HEK293 (cell line): ENCODE results near the gene TPCN2.

Experiments
- CTCF ChIA-PET: fragments of 350-600 bp; formaldehyde crosslinking; extraction: SDS; loops from one replicate; lab custom pipeline; 2021; ENCODE audit warnings: antibody characterized with exemption; lab: Yijun Ruan, JAX
- POLR2A ChIA-PET: fragments of 300-600 bp; formaldehyde crosslinking; extraction: SDS; loops from one replicate; lab custom pipeline; 2020; ENCODE audit warnings: antibody characterized with exemption, inconsistent platforms; lab: Yijun Ruan, JAX
- H3K27ac ChIP-seq: fragments of 200-500 bp; sonication (Bioruptor generic); 2 replicates; pipeline ENCODE4 v1.5.1; 2014; ENCODE audit warnings: low read depth, low read length, control low read depth, inconsistent platforms; ENCODE audit errors: extremely low read depth
- H3K36me3 ChIP-seq, 2 experiments: fragments of 200-500 bp in 1 of 2; sonication (Bioruptor generic) in 1 of 2; 1 replicate in 1 of 2; 2 replicates in 1 of 2; pipeline ENCODE4 v1.5.1; 2014 to 2017; ENCODE audit warnings: inconsistent platforms in 2 of 2, low read length in 2 of 2; ENCODE audit not compliant: control insufficient read depth in 2 of 2, insufficient read depth in 1 of 2
- H3K4me1 ChIP-seq: fragments of 200-500 bp; sonication (Bioruptor generic); 2 replicates; pipeline ENCODE4 v1.5.1; 2014; ENCODE audit warnings: mild to moderate bottlenecking, low read length, inconsistent platforms; ENCODE audit not compliant: control insufficient read depth, insufficient read depth
- H3K4me3 ChIP-seq: 2 replicates; pipeline ENCODE4 v1.5.1; 2011; ENCODE audit warnings: low read depth, mild to moderate bottlenecking, control low read depth, low read length, moderate library complexity
- H3K9me3 ChIP-seq: fragments of 200-500 bp; sonication (Bioruptor generic); 2 replicates; pipeline ENCODE4 v1.5.1; 2014; ENCODE audit warnings: low read depth, low read length, inconsistent platforms; ENCODE audit not compliant: control insufficient read depth, insufficient read depth
- GFI1B ChIP-seq: fragments of 450-650 bp; formaldehyde crosslinking; IDR thresholded peaks from 2 replicates; pipeline ENCODE4 v1.5.1; 2016; ENCODE audit warnings: missing biosample characterization, missing genetic modification characterization
- GLIS1 ChIP-seq: fragments of 450-650 bp; formaldehyde crosslinking; IDR thresholded peaks from 2 replicates; pipeline ENCODE4 v1.5.1; 2016; ENCODE audit warnings: missing biosample characterization, missing genetic modification characterization
- GLIS2 ChIP-seq: fragments of 450-650 bp; formaldehyde crosslinking; IDR thresholded peaks from 2 replicates; pipeline ENCODE4 v1.5.1; 2016; ENCODE audit warnings: missing biosample characterization, missing genetic modification characterization
- HOXD13 ChIP-seq: sonication (generic); formaldehyde crosslinking; IDR thresholded peaks from 2 replicates; pipeline ENCODE4 v1.8.0; 2022; ENCODE audit warnings: missing genetic modification reagents, borderline replicate concordance
- TCF7L2 ChIP-seq: IDR thresholded peaks from 2 replicates; pipeline ENCODE4 v1.6.1; 2011; ENCODE audit warnings: low read depth, mild to moderate bottlenecking, inconsistent platforms, low read length, moderate library complexity, borderline replicate concordance
- ZBTB21 ChIP-seq: fragments of 450-650 bp; formaldehyde crosslinking; IDR thresholded peaks from 2 replicates; pipeline ENCODE4 v1.5.1; 2017; ENCODE audit warnings: missing biosample characterization, missing genetic modification characterization
- ZBTB7A ChIP-seq: fragments of 450-650 bp; formaldehyde crosslinking; IDR thresholded peaks from 2 replicates; pipeline ENCODE4 v1.5.1; 2016; ENCODE audit warnings: low read depth, missing biosample characterization, missing genetic modification characterization
- ZNF133 ChIP-seq: fragments of 450-650 bp; formaldehyde crosslinking; IDR thresholded peaks from 2 replicates; pipeline ENCODE4 v1.5.1; 2016; ENCODE audit warnings: missing biosample characterization, missing genetic modification characterization
- ZNF239 ChIP-seq: fragments of 450-650 bp; formaldehyde crosslinking; IDR thresholded peaks from 2 replicates; pipeline ENCODE4 v1.5.1; 2016; ENCODE audit warnings: missing biosample characterization, missing genetic modification characterization
- ZNF24 ChIP-seq: fragments of 450-650 bp; formaldehyde crosslinking; IDR thresholded peaks from 2 replicates; pipeline ENCODE4 v1.5.1; 2016; ENCODE audit warnings: missing biosample characterization, missing genetic modification characterization
- ZNF311 ChIP-seq: fragments of 450-650 bp; formaldehyde crosslinking; IDR thresholded peaks from 2 replicates; pipeline ENCODE4 v1.5.1; 2017; ENCODE audit warnings: missing biosample characterization, missing genetic modification characterization, borderline replicate concordance
- ZNF324 ChIP-seq: fragments of 450-650 bp; formaldehyde crosslinking; IDR thresholded peaks from 2 replicates; pipeline ENCODE4 v1.5.1; 2016; ENCODE audit warnings: missing biosample characterization, missing genetic modification characterization
- ZNF354C ChIP-seq: fragments of 450-650 bp; formaldehyde crosslinking; IDR thresholded peaks from 2 replicates; pipeline ENCODE4 v1.5.1; 2016; ENCODE audit warnings: missing biosample characterization, missing genetic modification characterization, low read depth, borderline replicate concordance
- ZNF416 ChIP-seq: fragments of 450-650 bp; formaldehyde crosslinking; IDR thresholded peaks from 2 replicates; pipeline ENCODE4 v1.5.1; 2016; ENCODE audit warnings: missing biosample characterization, missing genetic modification characterization
- ZNF510 ChIP-seq: fragments of 450-650 bp; formaldehyde crosslinking; IDR thresholded peaks from 2 replicates; pipeline ENCODE4 v1.5.1; 2018; ENCODE audit warnings: mild to moderate bottlenecking, missing genetic modification characterization, missing biosample characterization; ENCODE audit not compliant: insufficient replicate concordance
- ZNF530 ChIP-seq: fragments of 450-650 bp; formaldehyde crosslinking; IDR thresholded peaks from 2 replicates; pipeline ENCODE4 v1.5.1; 2016; ENCODE audit warnings: low read depth, missing biosample characterization, missing genetic modification characterization
- ZNF549 ChIP-seq: fragments of 450-650 bp; IDR thresholded peaks from 2 replicates; pipeline ENCODE4 v1.5.1; 2018; ENCODE audit warnings: missing biosample characterization, missing genetic modification characterization, mild to moderate bottlenecking, inconsistent platforms, moderate library complexity
- ZNF670 ChIP-seq: fragments of 450-650 bp; formaldehyde crosslinking; IDR thresholded peaks from 2 replicates; pipeline ENCODE4 v1.5.1; 2016; ENCODE audit warnings: missing biosample characterization, missing genetic modification characterization, low read depth
- ZNF777 ChIP-seq: fragments of 450-650 bp; formaldehyde crosslinking; IDR thresholded peaks from 2 replicates; pipeline ENCODE4 v1.5.1; 2017; ENCODE audit warnings: missing biosample characterization, missing genetic modification characterization, borderline replicate concordance
- ZNF791 ChIP-seq: fragments of 450-650 bp; formaldehyde crosslinking; IDR thresholded peaks from 2 replicates; pipeline ENCODE4 v1.5.1; 2016; ENCODE audit warnings: missing biosample characterization, missing genetic modification characterization
- TF ChIP-seq, protein P1 (sequence below): fragments of 450-650 bp; formaldehyde crosslinking; IDR thresholded peaks from 2 replicates; pipeline ENCODE4 v1.5.1; 2016; ENCODE audit warnings: missing biosample characterization, missing genetic modification characterization
- TF ChIP-seq, protein P2 (sequence below): fragments of 450-650 bp; formaldehyde crosslinking; IDR thresholded peaks from 2 replicates; pipeline ENCODE4 v1.5.1; 2016; ENCODE audit warnings: missing biosample characterization, missing genetic modification characterization
- TF ChIP-seq, protein P3 (sequence below): fragments of 450-650 bp; formaldehyde crosslinking; IDR thresholded peaks from 2 replicates; pipeline ENCODE4 v1.5.1; 2016; ENCODE audit warnings: missing biosample characterization, missing genetic modification characterization

Gene TPCN2

DNA sequence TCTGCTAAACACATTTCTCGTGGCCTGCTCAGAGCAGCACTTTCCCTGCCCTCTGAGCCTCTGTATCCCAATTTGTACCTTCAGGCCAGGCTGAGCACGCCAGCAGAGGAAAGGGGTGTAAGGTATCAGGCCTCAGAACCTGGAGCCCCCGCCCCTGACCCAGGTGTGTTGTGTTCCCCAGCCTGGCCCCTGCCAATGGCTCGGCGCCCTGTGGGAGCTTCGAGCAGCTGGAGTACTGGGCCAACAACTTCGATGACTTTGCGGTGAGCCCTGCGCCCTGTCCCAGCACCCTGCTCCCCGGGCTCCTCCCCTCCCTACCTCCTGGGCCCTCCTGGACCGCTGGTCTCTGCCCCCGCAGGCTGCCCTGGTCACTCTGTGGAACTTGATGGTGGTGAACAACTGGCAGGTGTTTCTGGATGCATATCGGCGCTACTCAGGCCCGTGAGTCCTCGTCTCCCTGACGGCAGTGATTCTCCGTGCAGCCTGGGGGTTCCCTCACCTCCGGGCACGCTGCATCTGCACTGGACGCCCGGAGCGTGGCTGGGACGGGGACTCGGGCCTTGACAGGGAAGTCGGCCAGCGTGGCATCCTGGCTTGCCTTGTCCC is 36.9 kb downstream of the TPCN2 start (continued):
- TF ChIP-seq, protein P1, sequence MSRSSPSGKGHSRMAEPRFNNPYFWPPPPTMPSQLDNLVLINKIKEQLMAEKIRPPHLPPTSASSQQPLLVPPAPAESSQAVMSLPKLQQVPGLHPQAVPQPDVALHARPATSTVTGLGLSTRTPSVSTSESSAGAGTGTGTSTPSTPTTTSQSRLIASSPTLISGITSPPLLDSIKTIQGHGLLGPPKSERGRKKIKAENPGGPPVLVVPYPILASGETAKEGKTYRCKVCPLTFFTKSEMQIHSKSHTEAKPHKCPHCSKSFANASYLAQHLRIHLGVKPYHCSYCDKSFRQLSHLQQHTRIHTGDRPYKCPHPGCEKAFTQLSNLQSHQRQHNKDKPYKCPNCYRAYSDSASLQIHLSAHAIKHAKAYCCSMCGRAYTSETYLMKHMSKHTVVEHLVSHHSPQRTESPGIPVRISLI (tag by site-specific recombination) = no peak
- no peak for TF ChIP-seq ZNF530
- TF ChIP-seq ZNF324 = no peak
- TF ChIP-seq ZBTB7A (tag by site-specific recombination) = no peak
- TF ChIP-seq, protein P2, sequence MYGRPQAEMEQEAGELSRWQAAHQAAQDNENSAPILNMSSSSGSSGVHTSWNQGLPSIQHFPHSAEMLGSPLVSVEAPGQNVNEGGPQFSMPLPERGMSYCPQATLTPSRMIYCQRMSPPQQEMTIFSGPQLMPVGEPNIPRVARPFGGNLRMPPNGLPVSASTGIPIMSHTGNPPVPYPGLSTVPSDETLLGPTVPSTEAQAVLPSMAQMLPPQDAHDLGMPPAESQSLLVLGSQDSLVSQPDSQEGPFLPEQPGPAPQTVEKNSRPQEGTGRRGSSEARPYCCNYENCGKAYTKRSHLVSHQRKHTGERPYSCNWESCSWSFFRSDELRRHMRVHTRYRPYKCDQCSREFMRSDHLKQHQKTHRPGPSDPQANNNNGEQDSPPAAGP = no peak
- no peak for TF ChIP-seq GLIS2 (tag by site-specific recombination)

DNA sequence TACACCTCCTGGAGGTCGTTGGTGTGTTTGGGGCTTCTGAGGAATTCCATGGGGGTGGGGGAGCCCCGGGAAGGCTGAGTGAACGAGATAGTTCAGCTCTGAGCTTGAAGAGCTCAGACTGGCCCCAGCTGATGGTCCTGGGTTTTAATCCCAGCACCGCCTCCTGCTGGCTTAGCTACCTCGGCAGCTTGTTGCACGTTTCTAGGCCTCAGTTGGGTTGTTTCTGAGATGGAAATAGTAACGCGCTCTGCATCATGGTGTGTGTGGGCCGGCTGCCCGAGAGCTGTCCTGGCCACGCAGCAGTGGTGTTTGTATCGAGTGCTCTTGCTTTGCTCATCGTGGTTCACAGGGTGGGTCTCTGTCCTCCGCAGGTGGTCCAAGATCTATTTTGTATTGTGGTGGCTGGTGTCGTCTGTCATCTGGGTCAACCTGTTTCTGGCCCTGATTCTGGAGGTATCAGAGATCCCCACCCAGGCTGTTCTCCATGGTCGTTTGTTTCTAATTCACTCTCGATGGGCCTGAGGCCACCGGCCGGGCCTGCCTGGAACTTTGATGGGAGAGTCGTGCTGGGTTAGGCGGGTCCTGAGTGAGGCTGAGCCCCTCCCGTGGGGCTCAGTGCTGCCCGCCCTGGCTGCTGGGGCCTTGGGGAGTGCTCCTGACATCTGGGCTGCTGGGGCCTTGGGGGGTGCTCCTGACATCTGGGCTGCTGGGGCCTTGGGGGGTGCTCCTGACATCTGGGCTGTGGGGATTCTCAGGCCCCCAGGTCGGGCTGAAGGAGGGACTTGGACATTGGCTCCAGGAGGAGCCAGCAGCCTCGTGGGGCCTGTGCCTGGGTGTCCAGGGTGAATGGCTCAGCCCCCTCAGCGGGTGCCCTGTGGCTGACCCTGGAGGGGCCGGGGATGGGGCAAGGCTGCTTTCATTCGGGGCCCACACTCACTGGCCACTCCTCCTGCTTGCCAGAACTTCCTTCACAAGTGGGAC is 37.7 kb downstream of the TPCN2 start:
- Histone ChIP-seq H3K4me1 (no peaks in the 10 kb centered on the region), H3K27ac (no peak overlapping the region), H3K4me3 (no peak overlapping the region), H3K36me3 (peaks cover 0 to 52% of the 10 kb centered on the region in 2 experiments; a peak in 2 of 3 replicates), H3K9me3 (no peaks in the 10 kb centered on the region)
- CTCF ChIA-PET = interaction anchor here (0.7 to 1.5 kb wide), 3 partner anchors 129 to 476 kb away, joined by 3 to 4 read pairs (median 3); no protein-coding TSS in a partner anchor
- POLR2A ChIA-PET = no interaction called here
- TF ChIP-seq ZNF510 (tag by site-specific recombination) (no peak), ZNF416 (no peak), ZNF239 (tag by site-specific recombination) (no peak), ZNF24 (no peak), HOXD13 (CRISPR knock-in tag) (no peak), ZBTB21 (tag by site-specific recombination) (no peak), TCF7L2 (no peak), ZNF311 (tag by site-specific recombination) (no peak), ZNF133 (no peak), ZNF670 (tag by site-specific recombination) (no peak), ZNF354C (no peak), ZNF777 (tag by site-specific recombination) (no peak), ZNF791 (no peak), GFI1B (no peak), GLIS1 (tag by site-specific recombination) (no peak), ZNF549 (tag by site-specific recombination) (no peak)
- TF ChIP-seq, protein P3, sequence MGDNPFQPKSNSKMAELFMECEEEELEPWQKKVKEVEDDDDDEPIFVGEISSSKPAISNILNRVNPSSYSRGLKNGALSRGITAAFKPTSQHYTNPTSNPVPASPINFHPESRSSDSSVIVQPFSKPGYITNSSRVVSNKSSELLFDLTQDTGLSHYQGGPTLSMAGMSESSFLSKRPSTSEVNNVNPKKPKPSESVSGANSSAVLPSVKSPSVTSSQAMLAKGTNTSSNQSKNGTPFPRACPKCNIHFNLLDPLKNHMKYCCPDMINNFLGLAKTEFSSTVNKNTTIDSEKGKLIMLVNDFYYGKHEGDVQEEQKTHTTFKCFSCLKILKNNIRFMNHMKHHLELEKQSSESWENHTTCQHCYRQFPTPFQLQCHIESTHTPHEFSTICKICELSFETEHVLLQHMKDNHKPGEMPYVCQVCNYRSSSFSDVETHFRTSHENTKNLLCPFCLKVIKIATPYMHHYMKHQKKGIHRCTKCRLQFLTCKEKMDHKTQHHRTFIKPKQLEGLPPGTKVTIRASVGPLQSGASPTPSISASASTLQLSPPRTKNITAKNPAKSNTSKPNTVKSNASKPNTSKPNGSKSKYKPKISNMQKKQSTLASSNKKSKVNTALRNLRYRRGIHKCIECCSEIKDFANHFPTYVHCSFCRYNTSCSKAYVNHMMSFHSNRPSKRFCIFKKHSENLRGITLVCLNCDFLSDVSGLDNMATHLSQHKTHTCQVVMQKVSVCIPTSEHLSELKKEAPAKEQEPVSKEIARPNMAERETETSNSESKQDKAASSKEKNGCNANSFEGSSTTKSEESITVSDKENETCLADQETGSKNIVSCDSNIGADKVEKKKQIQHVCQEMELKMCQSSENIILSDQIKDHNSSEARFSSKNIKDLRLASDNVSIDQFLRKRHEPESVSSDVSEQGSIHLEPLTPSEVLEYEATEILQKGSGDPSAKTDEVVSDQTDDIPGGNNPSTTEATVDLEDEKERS (tag by site-specific recombination) = no peak
